HG03565 (cell line): Measurements from ENCODE around the gene MRPL1.
A peak's percentile ranks its signal among the peaks of the same experiment; 100 is the strongest.

Experiments used
- ATAC-seq: cut with Tn5 transposase; IDR thresholded peaks from one replicate; pipeline ENCODE4 v1.9.1; 2021; ENCODE audit warnings: mild to moderate bottlenecking, moderate library complexity; ENCODE audit not compliant: unreplicated experiment

Gene MRPL1

DNA sequence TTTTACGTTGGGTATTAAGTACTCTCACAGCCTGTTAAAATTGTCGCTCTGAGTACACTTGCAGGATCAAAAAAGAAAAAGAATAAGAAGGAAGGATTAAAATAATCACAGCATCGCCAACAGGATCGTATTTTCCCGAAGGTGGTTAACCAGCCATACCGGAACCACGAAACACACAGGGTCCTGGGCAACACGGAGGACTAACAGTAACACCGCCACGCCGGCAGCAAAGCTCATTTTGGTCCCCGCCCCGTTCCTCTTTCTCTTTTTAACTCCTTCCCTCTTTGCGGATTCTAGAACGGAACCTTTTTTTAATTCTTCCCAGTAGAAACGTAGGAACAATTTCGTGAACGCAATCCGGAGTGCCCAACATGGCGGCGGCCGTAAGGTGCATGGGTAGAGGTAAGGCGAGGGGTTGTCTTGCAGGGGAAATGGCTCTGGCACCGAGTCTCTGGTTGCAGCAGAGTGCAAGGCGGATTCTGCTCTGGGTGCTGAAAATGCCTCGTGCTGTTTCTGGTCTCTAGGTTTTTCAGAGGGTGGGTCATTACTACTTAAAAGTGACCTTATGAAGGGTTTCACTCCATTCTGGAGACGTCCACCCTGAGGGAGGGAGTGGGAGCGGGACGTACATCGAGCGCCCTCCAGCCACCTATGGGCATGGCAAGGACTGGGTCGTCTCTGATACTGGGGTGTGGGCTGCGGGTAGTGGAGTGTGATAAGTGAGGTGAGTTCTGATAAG is at the start of gene MRPL1:
MRPL1 (plus strand) TSS at position 353 of the 739 bp plus-strand sequence; CDS start at position 372, 19 bp downstream.
- ATAC-seq = peak; percentile 72

DNA sequence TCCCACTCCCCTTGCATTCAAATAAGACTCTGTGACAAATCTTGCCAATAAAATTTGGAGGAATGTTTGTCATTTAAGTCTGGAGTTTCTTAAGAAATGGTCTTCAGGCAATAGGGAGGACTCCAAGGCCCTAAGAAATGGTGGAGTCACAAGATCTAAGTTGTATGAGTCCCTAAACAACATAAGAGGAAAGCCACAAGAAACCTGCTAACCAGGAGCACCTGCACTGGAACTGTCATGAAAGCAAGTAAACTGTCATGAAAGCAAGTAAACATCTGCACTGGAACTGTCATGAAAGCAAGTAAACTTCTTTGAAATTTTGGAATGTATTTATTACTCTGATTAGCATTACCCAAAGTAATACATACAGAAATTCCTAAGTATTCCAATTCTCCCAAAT is 47.0 kb upstream of the MRPL1 start:
- no peak for ATAC-seq

DNA sequence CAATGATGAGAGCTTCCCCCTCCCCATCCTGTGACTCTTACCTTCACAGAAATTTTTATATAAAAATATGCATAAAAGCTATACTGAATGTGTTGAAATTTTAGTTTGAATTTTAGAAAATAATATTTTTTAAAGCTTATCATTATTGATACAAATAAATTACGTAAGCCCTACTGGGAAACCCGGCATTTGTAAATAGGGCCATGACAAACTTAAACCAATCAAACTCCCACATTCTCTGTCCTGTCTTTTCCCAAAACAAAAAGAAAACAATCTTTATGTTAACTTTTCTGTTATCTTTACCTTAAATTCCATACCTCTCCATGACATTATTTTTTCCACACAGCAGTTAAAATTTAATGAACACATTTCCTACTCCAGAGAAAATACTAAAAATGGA is 46.1 kb upstream of the MRPL1 start:
- no peak for ATAC-seq

DNA sequence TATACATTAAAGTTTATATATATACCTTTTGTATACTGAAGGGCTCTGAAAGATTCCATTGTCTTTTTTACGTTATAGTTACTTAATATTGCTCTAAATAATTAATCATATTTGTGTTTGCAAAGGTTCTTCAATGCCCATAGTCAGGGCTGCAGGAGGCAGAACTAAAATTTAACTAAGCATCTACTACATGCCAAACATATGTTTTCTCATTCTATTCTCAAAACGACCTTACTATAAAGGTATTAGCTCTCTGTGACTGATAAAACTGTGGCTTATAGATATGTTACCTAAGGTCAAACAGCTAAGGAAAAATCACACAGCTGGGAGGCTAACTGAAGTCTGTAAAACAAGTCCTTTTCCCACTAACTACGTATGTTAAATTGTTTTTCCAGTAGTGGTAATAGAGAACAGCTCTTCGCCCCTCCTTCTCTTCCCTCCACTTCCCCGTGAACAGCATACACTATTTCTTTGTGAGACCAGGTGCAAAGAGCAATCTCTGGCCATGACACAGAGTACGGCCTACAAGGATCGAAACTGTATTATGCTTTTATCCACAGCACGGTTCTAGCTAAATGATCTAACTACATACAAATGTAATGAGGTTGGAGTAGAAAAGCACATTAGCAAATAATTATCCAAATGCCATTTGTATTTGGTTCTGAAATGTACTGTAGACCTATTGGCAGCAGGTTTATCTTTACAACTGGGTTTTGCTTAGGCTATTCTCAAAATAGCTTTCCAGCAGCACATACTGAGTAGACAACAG is 45.1 kb upstream of the MRPL1 start:
- no peak for ATAC-seq

DNA sequence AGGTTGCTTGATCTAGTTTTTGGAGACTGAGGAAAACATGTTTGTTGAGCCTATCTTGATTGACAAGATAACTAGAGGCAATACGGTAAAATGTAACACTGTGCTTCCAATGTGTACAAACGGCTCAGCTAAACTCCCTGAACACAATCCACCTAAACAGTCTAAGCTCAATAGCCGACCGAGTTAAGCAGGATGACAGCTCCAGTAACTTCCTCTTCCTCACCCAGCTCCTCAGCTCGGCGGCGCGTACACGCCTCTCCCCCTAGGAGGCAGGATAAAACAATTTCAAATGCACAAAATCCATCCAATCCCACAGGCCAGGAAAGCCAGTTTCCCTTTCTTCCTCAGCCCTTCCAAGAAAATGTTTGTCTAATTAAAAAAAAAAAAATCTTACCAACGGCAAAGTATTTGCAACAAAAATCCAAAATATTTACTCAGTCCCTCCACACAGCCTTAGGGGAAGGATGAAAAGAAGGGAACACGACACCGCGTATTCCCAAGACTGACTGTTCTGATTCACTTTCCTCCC is 44.5 kb upstream of the MRPL1 start:
- no peak for ATAC-seq

DNA sequence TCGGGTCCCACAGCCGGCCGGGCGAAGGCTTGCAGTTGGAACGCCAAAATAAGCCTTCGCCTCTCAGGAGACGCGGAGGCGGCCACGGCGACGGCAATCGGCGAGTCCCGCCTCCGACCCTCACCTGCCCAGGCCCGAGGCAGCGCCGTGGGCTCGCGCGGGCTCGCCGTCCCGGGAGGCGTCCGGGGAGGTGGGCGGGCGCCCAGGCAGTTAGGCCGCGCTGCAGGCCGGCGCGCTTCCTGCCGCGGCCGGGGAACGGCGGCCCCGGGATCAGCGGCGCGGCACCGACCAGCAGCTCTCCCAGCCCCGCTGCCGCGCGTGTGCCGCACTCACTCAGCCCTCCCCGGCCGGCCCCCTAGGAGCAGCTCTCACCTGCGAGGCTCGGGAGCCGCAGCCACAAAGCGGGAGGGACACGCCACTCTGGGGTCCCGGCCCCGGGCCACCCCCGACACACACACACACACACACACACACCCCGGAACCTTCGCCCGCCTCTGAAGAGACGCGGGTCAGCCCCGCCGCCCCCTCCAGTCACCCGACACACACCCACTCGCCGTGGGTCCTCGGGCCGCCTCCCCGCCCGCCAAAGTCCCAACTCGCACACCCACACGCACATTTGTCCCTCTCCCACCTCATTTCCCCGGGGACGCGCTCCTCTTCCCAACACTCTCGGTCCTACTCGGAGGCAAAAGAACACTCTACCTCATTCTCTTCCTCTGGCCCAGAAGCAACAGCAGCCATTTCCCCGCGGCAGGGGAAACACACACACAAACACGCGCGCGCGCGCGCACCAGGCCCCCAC is 43.8 kb upstream of the MRPL1 start, which contains the start of gene CNOT6L:
CNOT6L (minus strand) TSS at position 767 of the 802 bp plus-strand sequence; CDS start at position 707, 60 bp downstream.
- peak; percentile 21 for ATAC-seq

DNA sequence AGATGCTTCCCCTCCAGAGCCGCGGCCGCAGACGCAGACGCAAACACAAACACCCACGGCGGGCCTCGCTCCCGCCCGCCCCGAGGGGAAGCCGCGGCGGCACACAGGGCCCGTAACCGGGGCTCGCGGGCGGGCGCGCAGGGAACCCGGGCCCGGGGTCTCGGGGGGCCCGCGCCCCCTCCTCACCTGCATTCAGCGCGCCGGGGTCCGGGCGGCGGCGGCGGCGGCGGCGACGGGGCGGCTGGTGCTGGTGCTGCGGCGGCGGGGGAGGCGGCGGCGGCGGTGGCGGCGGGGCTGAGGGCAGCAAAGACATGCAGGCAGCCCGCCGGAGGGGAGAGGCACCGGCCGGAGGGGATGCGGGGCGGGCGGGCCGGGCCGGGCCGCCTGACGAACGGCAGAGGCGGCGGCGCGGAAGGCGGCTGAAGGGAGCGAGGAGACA is 43.2 kb upstream of the MRPL1 start:
- ATAC-seq = no peak

DNA sequence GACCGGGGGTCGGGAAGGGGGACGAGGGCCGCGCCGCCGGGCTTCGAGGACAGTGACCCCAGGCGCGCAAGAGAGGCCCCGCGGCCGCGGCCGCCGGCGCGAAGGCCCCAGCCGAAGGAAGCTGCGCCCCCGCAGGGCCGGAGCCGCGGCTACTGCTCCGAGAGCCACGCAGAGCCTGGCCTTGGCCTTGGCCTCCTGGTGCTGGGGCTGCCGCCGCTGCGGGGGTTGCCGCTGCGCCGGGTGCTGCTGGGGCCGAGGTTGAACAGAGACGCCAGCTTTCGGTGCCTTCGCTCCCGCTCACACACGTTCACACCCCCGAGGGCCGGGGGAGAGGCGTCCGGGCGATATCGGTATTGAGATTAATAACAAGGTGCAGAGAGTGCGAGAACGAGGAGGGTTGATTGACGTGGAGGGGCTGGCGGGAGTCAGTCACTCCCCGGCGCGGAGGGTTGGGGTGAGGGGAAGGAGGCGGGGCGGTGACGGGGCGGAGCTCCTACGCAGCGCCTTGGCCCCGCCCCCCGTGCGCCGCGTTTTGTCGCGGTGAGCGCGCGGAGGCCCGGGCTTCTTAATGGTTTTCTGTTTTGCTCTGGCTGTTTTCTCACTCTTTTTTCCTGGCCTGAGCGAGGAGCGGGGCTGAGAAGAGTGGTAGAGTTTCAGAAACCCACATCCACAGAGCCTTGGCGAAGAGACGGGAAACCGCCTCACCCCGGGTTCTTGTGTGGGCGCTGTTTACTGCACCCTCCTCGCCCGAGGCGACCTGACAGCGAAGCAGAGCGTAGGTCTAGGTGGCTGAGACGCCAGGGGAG is 42.6 kb upstream of the MRPL1 start:
- ATAC-seq = peak; percentile 68

DNA sequence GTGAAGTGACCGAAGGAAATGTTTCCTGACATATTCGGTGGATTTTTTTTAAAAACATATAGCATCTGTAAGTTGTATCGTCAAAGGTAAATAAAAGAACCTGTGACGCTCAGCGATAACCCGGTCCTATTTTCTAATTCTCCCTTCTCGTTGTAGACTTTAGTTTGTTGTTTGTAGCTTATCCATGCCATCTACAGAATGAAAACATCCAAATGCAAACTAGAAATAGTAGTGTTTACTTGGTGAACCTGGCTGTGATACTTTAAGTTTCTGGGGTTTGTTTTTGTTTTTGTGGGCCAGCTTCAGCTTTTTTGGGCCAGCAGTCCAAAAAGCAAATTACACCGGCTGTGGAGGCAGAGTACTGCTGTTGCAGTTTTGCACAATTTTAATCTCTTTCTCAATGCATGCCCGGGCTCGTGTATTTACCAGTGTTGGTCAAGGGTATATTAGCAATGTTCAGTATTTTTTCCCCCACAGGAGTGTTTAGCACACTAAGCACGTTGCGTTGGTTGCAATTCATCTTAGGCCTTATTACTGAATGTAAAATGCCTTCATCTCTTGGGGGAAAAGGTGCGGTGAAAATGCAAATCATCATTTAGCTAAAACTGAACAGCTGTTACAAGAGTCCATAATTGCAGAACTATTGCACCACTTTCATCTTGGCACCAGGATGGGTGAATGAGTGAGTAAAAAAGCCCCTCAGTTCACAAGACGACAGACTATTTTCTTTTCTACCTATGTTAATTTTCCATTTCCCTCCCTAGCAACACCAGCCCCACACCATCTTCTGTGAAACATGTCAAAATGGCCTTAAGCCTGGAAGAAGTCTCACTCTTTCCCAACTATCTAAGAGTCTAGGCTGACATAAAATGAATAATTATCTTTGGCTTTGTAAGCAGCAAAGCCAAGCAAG is 41.7 kb upstream of the MRPL1 start:
- ATAC-seq = no peak

DNA sequence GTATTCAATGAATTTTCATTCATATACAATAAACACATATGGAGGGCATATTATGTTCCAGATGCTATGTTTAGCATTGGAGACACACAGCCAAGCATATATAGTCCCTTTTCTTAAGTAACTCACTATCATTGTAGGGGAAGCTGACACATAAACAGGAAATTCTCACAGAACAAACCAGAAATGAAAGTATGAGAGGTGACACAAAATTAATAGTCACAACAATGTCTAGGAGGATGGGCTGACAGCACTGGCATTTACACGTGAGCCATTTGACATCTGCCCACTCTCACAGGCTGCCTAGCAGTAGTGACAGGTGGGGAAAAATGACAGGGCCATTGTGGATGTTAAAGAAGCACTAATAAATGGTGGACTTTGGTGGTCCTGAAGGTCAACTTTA is 40.9 kb upstream of the MRPL1 start:
- no peak for ATAC-seq

DNA sequence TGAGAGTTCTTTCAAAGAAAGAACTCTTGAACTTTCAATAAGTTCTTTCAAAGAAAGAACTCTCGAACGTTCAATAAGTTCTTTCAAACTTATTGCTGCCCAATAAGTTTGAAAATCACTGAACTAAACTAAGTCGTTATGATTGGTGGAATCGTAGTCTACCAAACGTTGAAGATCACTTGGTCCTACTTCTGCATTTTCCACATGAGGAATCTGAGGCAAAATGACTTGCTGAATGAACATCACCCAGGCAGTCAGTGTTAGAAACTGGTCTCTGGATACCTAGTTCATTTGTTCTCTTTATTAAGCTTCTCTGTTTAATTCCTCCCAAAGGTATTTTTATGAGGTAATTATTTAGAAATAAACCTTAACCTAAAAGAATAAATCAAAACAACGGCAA is 36.4 kb upstream of the MRPL1 start:
- no peak for ATAC-seq

DNA sequence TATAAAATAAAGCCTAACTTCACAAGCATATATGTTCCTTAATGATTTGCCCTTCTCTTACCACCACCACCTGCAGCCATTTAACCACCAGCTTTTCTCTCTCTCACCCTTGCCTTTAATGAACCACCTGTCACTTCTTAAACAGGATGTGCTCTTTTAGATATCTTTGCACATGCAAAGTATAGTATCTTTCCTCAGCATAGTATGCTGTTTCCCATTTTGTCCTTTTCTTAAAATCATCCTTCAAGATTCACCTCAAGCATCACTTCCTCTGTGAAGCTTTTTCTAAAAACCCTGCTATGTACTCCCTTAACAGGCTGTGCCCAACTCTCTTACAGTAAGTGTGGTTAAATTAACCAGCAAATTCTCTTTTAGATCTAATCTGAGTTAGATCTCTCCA is 35.3 kb upstream of the MRPL1 start:
- no peak for ATAC-seq

DNA sequence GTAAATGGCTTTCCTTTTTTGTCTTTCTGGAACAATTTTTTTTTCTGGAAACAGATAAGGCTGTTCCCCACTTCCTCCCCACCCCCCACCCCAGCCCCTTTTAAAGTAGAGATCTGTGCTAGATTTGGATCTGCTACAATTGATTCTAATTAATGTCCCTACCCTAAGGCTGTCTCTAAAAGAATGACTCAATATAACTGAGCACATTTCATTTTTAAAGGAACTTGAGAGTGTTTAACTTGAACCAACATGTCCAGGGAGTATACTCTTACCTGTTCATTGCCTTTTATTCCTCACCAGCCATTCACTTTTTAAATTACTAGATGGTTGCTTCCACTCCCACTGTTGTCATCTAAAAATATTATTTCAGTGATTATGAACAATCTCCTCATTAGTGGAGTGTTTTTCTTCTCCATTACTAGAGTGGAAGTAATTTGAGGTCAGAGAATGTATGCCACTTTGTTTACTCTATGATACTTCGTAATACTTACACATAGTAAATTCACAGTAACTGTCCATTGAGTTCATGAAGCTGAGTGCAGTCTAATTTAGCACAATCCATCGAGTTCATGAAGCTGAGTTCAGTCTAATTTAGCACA is 29.4 kb upstream of the MRPL1 start:
- ATAC-seq = no peak

DNA sequence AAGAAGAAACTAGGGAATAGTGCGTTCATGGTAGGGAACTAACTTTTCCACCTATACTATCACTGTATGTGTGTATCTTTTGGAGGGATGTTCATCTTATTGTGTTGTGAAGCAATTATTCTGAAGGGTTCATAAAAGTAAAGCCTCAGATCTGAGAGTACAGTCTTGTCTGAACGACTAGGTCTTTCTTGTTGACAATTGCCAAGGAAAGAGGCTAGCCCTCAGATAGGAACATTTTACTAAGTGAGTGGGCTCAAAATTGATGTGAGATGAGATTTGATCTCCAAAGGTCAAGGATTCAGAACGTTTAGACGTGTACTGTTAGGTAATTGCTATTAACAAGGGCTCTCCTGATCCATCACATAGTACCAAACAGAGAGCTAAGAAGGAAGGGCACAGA is 28.2 kb upstream of the MRPL1 start:
- ATAC-seq = no peak

DNA sequence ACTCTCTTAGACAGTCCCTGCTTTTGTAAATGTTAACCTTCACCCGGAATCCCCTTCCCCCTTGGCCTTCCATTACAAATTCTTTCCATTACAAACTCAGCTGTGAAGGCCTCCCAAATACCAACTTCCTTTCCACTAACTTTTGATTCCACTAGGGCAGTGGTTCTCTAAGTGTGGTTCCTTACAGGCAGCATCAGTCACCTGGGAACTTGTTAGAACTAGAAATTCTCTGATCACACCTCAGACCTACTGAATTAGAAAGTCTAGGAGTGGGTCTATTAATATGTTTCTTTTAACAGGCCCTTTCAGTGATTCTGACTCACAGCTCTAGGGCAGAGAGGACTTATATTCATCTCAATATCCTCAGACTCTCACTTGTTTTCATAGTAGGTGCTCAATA is 19.0 kb upstream of the MRPL1 start:
- ATAC-seq = no peak

DNA sequence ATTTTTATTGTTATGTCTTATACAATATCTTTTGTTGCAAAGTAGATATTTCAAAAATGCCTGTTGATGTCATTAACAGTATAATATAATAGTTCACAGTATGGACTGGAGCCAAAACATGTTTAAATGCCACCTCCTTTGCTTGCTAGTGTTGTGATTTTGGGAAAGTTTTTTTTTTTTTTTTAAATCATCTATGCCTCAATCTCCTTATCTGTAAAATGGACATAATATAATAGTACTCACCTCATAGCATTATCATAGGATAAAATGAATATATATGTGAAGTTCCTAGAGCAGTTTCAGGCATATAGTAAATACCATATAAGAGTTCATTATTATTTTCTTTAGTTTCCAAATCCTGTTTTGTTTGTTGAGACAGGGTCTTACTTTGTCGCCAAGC is 18.3 kb upstream of the MRPL1 start:
- ATAC-seq = no peak

DNA sequence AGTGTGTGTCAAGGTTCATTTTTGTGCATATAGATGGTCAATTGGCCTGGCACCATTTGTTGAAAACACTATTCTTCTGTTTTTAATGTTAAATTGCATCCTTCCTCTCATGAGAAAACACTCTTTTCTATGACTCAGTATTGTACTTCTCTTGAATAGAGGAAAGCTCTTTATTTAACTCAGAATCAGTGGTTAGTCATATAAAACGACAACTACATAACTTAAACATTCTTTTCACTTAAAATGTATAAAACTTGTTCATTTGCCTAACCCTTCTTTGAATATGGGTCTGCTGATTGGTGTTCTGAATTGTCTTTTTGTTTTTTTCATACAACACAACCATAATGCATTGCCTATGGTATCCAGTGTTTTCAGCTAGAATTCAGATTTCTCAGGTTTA is 17.2 kb upstream of the MRPL1 start:
- no peak for ATAC-seq

DNA sequence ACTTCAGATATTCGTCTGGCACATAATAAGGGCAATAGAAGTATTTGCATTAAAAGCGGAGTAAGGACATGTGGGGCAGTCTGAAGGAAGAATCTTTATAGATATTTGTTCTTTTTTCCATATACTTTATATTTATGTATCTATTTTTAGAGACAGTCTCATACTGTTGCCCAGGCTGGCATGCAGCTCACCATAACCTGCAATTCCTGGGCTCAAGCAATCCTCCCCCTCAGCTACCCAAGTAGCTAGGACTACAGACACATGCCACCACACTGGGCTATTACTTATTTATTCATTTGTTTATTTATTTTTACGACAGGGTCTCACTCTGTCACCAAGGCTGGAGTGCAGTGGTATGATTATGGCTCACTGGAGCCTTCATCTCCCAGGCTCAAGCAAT is 16.7 kb upstream of the MRPL1 start:
- ATAC-seq = no peak

DNA sequence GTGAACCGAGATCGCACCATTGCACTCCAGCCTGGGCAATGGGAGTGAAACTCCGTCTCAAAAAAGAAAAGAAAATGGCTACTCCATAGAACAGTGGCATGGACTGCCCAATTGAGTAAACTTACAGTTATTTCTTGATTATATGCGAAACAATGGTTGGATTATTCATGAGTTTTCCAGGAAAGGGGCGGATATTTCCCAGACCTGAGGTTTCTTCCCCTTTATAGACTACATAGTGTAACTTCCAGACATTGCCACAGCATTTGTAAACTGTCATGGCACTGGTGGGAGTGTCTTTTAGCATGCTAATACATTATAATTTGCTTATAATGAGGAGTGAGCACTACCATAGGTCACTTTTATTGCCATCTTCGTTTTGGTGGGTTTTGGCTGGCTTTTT is 14.1 kb upstream of the MRPL1 start:
- ATAC-seq = no peak
